ENCODE data around the gene NUP214.

- TF ChIP-seq, protein P1, sequence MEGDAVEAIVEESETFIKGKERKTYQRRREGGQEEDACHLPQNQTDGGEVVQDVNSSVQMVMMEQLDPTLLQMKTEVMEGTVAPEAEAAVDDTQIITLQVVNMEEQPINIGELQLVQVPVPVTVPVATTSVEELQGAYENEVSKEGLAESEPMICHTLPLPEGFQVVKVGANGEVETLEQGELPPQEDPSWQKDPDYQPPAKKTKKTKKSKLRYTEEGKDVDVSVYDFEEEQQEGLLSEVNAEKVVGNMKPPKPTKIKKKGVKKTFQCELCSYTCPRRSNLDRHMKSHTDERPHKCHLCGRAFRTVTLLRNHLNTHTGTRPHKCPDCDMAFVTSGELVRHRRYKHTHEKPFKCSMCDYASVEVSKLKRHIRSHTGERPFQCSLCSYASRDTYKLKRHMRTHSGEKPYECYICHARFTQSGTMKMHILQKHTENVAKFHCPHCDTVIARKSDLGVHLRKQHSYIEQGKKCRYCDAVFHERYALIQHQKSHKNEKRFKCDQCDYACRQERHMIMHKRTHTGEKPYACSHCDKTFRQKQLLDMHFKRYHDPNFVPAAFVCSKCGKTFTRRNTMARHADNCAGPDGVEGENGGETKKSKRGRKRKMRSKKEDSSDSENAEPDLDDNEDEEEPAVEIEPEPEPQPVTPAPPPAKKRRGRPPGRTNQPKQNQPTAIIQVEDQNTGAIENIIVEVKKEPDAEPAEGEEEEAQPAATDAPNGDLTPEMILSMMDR (IDR thresholded peaks at IDR 0.05; ENCODE audit: poor library complexity, severe bottlenecking), result no peak
- TF ChIP-seq POLR2AphosphoS5 (IDR thresholded peaks at IDR 0.05) (no peak), EZH2 (IDR thresholded peaks at IDR 0.05; ENCODE audit: borderline replicate concordance, insufficient read depth, low read length, poor library complexity, severe bottlenecking) (no peak), TAF1 (IDR thresholded peaks at IDR 0.05; ENCODE audit: low read depth) (no peak), EP300 (conservative IDR thresholded peaks at IDR 0.05; ENCODE audit: poor library complexity, severe bottlenecking) (no peak), MXI1 (conservative IDR thresholded peaks at IDR 0.05; ENCODE audit: poor library complexity, severe bottlenecking) (no peak)
- TF ChIP-seq, protein P2, sequence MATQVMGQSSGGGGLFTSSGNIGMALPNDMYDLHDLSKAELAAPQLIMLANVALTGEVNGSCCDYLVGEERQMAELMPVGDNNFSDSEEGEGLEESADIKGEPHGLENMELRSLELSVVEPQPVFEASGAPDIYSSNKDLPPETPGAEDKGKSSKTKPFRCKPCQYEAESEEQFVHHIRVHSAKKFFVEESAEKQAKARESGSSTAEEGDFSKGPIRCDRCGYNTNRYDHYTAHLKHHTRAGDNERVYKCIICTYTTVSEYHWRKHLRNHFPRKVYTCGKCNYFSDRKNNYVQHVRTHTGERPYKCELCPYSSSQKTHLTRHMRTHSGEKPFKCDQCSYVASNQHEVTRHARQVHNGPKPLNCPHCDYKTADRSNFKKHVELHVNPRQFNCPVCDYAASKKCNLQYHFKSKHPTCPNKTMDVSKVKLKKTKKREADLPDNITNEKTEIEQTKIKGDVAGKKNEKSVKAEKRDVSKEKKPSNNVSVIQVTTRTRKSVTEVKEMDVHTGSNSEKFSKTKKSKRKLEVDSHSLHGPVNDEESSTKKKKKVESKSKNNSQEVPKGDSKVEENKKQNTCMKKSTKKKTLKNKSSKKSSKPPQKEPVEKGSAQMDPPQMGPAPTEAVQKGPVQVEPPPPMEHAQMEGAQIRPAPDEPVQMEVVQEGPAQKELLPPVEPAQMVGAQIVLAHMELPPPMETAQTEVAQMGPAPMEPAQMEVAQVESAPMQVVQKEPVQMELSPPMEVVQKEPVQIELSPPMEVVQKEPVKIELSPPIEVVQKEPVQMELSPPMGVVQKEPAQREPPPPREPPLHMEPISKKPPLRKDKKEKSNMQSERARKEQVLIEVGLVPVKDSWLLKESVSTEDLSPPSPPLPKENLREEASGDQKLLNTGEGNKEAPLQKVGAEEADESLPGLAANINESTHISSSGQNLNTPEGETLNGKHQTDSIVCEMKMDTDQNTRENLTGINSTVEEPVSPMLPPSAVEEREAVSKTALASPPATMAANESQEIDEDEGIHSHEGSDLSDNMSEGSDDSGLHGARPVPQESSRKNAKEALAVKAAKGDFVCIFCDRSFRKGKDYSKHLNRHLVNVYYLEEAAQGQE (IDR thresholded peaks at IDR 0.05; ENCODE audit: borderline replicate concordance), result no peak
Observed at GRCh38 chr9:131099102-131099606, 26.2 kb upstream of the NUP214 start.
